ENCODE data around the gene RYR1.

The RYR1 gene

GRCh38 chr19:38453596-38453995 lies 20.1 kb downstream of the RYR1 start:
- Histone ChIP-seq H3K4me1 (ENCODE audit: control insufficient read depth in 2 of 2, insufficient read depth in 2 of 2, low read length in 2 of 2) (no peaks in the 10 kb centered on the region), H3K36me3 (ENCODE audit: control insufficient read depth in 2 of 2, insufficient read depth in 2 of 2, low read length in 2 of 2) (no peaks in the 10 kb centered on the region), H3K27me3 (ENCODE audit: control insufficient read depth in 2 of 2, insufficient read depth in 2 of 2, low read length in 2 of 2) (no peaks in the 10 kb centered on the region), H3K27ac (ENCODE audit: low read depth in 2 of 2, low read length in 2 of 2) (no peak overlapping the region), H3K9ac (ENCODE audit: low read depth in 1 of 2, low read length in 2 of 2) (no peak overlapping the region), H3K9me3 (ENCODE audit: control insufficient read depth in 2 of 2, low read length in 2 of 2) (no peaks in the 10 kb centered on the region), H3K4me3 (ENCODE audit: low read length in 2 of 2) (no peak overlapping the region)

- Histone ChIP-seq H3K9ac (ENCODE audit: low read depth in 1 of 2, low read length in 2 of 2) (no peak overlapping the region), H3K4me3 (ENCODE audit: low read length in 2 of 2) (no peak overlapping the region), H3K27ac (ENCODE audit: low read depth in 2 of 2, low read length in 2 of 2) (no peak overlapping the region), H3K9me3 (ENCODE audit: control insufficient read depth in 2 of 2, low read length in 2 of 2) (no peaks in the 10 kb centered on the region), H3K4me1 (ENCODE audit: control insufficient read depth in 2 of 2, insufficient read depth in 2 of 2, low read length in 2 of 2) (no peaks in the 10 kb centered on the region), H3K36me3 (ENCODE audit: control insufficient read depth in 2 of 2, insufficient read depth in 2 of 2, low read length in 2 of 2) (no peaks in the 10 kb centered on the region), H3K27me3 (ENCODE audit: control insufficient read depth in 2 of 2, insufficient read depth in 2 of 2, low read length in 2 of 2) (no peaks in the 10 kb centered on the region)
These were observed 21.5 kb downstream of the RYR1 start for GRCh38 chr19:38455031-38455430.

- Histone ChIP-seq H3K4me1 (ENCODE audit: control insufficient read depth in 2 of 2, insufficient read depth in 2 of 2, low read length in 2 of 2) (no peaks in the 10 kb centered on the region), H3K9me3 (ENCODE audit: control insufficient read depth in 2 of 2, low read length in 2 of 2) (no peaks in the 10 kb centered on the region), H3K27ac (ENCODE audit: low read depth in 2 of 2, low read length in 2 of 2) (no peak overlapping the region), H3K27me3 (ENCODE audit: control insufficient read depth in 2 of 2, insufficient read depth in 2 of 2, low read length in 2 of 2) (no peaks in the 10 kb centered on the region), H3K4me3 (ENCODE audit: low read length in 2 of 2) (no peak overlapping the region), H3K36me3 (ENCODE audit: control insufficient read depth in 2 of 2, insufficient read depth in 2 of 2, low read length in 2 of 2) (no peaks in the 10 kb centered on the region), H3K9ac (ENCODE audit: low read depth in 1 of 2, low read length in 2 of 2) (no peak overlapping the region)
These were observed 23.7 kb downstream of the RYR1 start for GRCh38 chr19:38457202-38457601.

- H3K4me1 ChIP-seq (ENCODE audit: control insufficient read depth in 2 of 2, insufficient read depth in 2 of 2, low read length in 2 of 2): no peaks in the 10 kb centered on the region
- no peaks in the 10 kb centered on the region for H3K36me3 ChIP-seq (ENCODE audit: control insufficient read depth in 2 of 2, insufficient read depth in 2 of 2, low read length in 2 of 2)
- no peak overlapping the region for H3K9ac ChIP-seq (ENCODE audit: low read depth in 1 of 2, low read length in 2 of 2)
- H3K27me3 ChIP-seq (ENCODE audit: control insufficient read depth in 2 of 2, insufficient read depth in 2 of 2, low read length in 2 of 2): no peaks in the 10 kb centered on the region
- no peak overlapping the region for H3K4me3 ChIP-seq (ENCODE audit: low read length in 2 of 2)
- no peaks in the 10 kb centered on the region for H3K9me3 ChIP-seq (ENCODE audit: control insufficient read depth in 2 of 2, low read length in 2 of 2)
- no peak overlapping the region for H3K27ac ChIP-seq (ENCODE audit: low read depth in 2 of 2, low read length in 2 of 2)
These were observed 24.4 kb downstream of the RYR1 start for GRCh38 chr19:38457690-38458405.

- Histone ChIP-seq H3K9me3 (ENCODE audit: control insufficient read depth in 2 of 2, low read length in 2 of 2) (no peaks in the 10 kb centered on the region), H3K36me3 (ENCODE audit: control insufficient read depth in 2 of 2, insufficient read depth in 2 of 2, low read length in 2 of 2) (no peaks in the 10 kb centered on the region), H3K4me3 (ENCODE audit: low read length in 2 of 2) (no peak overlapping the region), H3K4me1 (ENCODE audit: control insufficient read depth in 2 of 2, insufficient read depth in 2 of 2, low read length in 2 of 2) (no peaks in the 10 kb centered on the region), H3K9ac (ENCODE audit: low read depth in 1 of 2, low read length in 2 of 2) (no peak overlapping the region), H3K27me3 (ENCODE audit: control insufficient read depth in 2 of 2, insufficient read depth in 2 of 2, low read length in 2 of 2) (no peaks in the 10 kb centered on the region), H3K27ac (ENCODE audit: low read depth in 2 of 2, low read length in 2 of 2) (no peak overlapping the region)
These were observed 25.5 kb downstream of the RYR1 start for GRCh38 chr19:38458991-38459390.

GRCh38 chr19:38463365-38463764 lies 29.9 kb downstream of the RYR1 start:
- no peak overlapping the region for H3K9ac ChIP-seq (ENCODE audit: low read depth in 1 of 2, low read length in 2 of 2)
- H3K36me3 ChIP-seq (ENCODE audit: control insufficient read depth in 2 of 2, insufficient read depth in 2 of 2, low read length in 2 of 2): no peaks in the 10 kb centered on the region
- no peak overlapping the region for H3K4me3 ChIP-seq (ENCODE audit: low read length in 2 of 2)
- no peaks in the 10 kb centered on the region for H3K4me1 ChIP-seq (ENCODE audit: control insufficient read depth in 2 of 2, insufficient read depth in 2 of 2, low read length in 2 of 2)
- H3K27me3 ChIP-seq (ENCODE audit: control insufficient read depth in 2 of 2, insufficient read depth in 2 of 2, low read length in 2 of 2): no peaks in the 10 kb centered on the region
- H3K9me3 ChIP-seq (ENCODE audit: control insufficient read depth in 2 of 2, low read length in 2 of 2): no peaks in the 10 kb centered on the region
- no peak overlapping the region for H3K27ac ChIP-seq (ENCODE audit: low read depth in 2 of 2, low read length in 2 of 2)

- Histone ChIP-seq H3K36me3 (ENCODE audit: control insufficient read depth in 2 of 2, insufficient read depth in 2 of 2, low read length in 2 of 2) (no peaks in the 10 kb centered on the region), H3K4me1 (ENCODE audit: control insufficient read depth in 2 of 2, insufficient read depth in 2 of 2, low read length in 2 of 2) (no peaks in the 10 kb centered on the region), H3K27me3 (ENCODE audit: control insufficient read depth in 2 of 2, insufficient read depth in 2 of 2, low read length in 2 of 2) (no peaks in the 10 kb centered on the region), H3K4me3 (ENCODE audit: low read length in 2 of 2) (no peak overlapping the region), H3K9ac (ENCODE audit: low read depth in 1 of 2, low read length in 2 of 2) (no peak overlapping the region), H3K9me3 (ENCODE audit: control insufficient read depth in 2 of 2, low read length in 2 of 2) (no peaks in the 10 kb centered on the region), H3K27ac (ENCODE audit: low read depth in 2 of 2, low read length in 2 of 2) (no peak overlapping the region)
These were observed 31.1 kb downstream of the RYR1 start for GRCh38 chr19:38464421-38465082.

GRCh38 chr19:38466050-38466449 lies 32.6 kb downstream of the RYR1 start:
- H3K9me3 ChIP-seq (ENCODE audit: control insufficient read depth in 2 of 2, low read length in 2 of 2): no peaks in the 10 kb centered on the region
- no peak overlapping the region for H3K27ac ChIP-seq (ENCODE audit: low read depth in 2 of 2, low read length in 2 of 2)
- no peak overlapping the region for H3K9ac ChIP-seq (ENCODE audit: low read depth in 1 of 2, low read length in 2 of 2)
- H3K27me3 ChIP-seq (ENCODE audit: control insufficient read depth in 2 of 2, insufficient read depth in 2 of 2, low read length in 2 of 2): no peaks in the 10 kb centered on the region
- H3K36me3 ChIP-seq (ENCODE audit: control insufficient read depth in 2 of 2, insufficient read depth in 2 of 2, low read length in 2 of 2): no peaks in the 10 kb centered on the region
- no peak overlapping the region for H3K4me3 ChIP-seq (ENCODE audit: low read length in 2 of 2)
- H3K4me1 ChIP-seq (ENCODE audit: control insufficient read depth in 2 of 2, insufficient read depth in 2 of 2, low read length in 2 of 2): no peaks in the 10 kb centered on the region

- Histone ChIP-seq H3K27me3 (ENCODE audit: control insufficient read depth in 2 of 2, insufficient read depth in 2 of 2, low read length in 2 of 2) (no peaks in the 10 kb centered on the region), H3K36me3 (ENCODE audit: control insufficient read depth in 2 of 2, insufficient read depth in 2 of 2, low read length in 2 of 2) (no peaks in the 10 kb centered on the region), H3K9ac (ENCODE audit: low read depth in 1 of 2, low read length in 2 of 2) (no peak overlapping the region), H3K27ac (ENCODE audit: low read depth in 2 of 2, low read length in 2 of 2) (no peak overlapping the region), H3K4me1 (ENCODE audit: control insufficient read depth in 2 of 2, insufficient read depth in 2 of 2, low read length in 2 of 2) (no peaks in the 10 kb centered on the region), H3K4me3 (ENCODE audit: low read length in 2 of 2) (no peak overlapping the region), H3K9me3 (ENCODE audit: control insufficient read depth in 2 of 2, low read length in 2 of 2) (no peaks in the 10 kb centered on the region)
These were observed 34.3 kb downstream of the RYR1 start for GRCh38 chr19:38467541-38468525.

- Histone ChIP-seq H3K9me3 (ENCODE audit: control insufficient read depth in 2 of 2, low read length in 2 of 2) (no peaks in the 10 kb centered on the region), H3K36me3 (ENCODE audit: control insufficient read depth in 2 of 2, insufficient read depth in 2 of 2, low read length in 2 of 2) (no peaks in the 10 kb centered on the region), H3K27ac (ENCODE audit: low read depth in 2 of 2, low read length in 2 of 2) (no peak overlapping the region)
These were observed 35.7 kb downstream of the RYR1 start for GRCh38 chr19:38469151-38469550.

More at GRCh38 chr19:38469151-38469550, 35.7 kb downstream of the RYR1 start:
- Histone ChIP-seq H3K4me3 (ENCODE audit: low read length in 2 of 2) (no peak overlapping the region), H3K27me3 (ENCODE audit: control insufficient read depth in 2 of 2, insufficient read depth in 2 of 2, low read length in 2 of 2) (no peaks in the 10 kb centered on the region), H3K9ac (ENCODE audit: low read depth in 1 of 2, low read length in 2 of 2) (no peak overlapping the region), H3K4me1 (ENCODE audit: control insufficient read depth in 2 of 2, insufficient read depth in 2 of 2, low read length in 2 of 2) (no peaks in the 10 kb centered on the region)
